Fibroblast of lung (primary cell): ENCODE results near the gene FAM13B.

Experiments used
- CTCF ChIP-seq, 2 donors: IDR thresholded peaks in 1 of 2; conservative IDR thresholded peaks in 1 of 2; 1 replicate in 1 of 2; 2 replicates in 1 of 2; pipeline ENCODE4 v1.5.1; 2011 to 2012; ENCODE audit warnings: low read length in 2 of 2, control low read depth in 1 of 2, inconsistent platforms in 1 of 2, low read depth in 1 of 2, mild to moderate bottlenecking in 1 of 2
- EZH2 ChIP-seq: IDR thresholded peaks from 2 replicates; pipeline ENCODE4 v1.5.1; 2012; ENCODE audit warnings: low read length, control low read depth, mild to moderate bottlenecking; ENCODE audit errors: missing control alignments

GRCh38 chr5:137997726-137998213 is 35.1 kb downstream of the FAM13B start:
- TF ChIP-seq CTCF (conservative IDR thresholded peaks at IDR 0.05 in 1 of 2, IDR thresholded peaks at IDR 0.05 in 1 of 2; ENCODE audit: low read depth in 1 of 2, low read length in 2 of 2) (no peak), EZH2 (no peak)
